Left lung (tissue), 14 donors: Measurements from ENCODE around the gene AKR1D1. TPM values are rescaled to one million over a fixed set of nuclear protein-coding genes. Genes with fewer than 3 reads are reported as not detected.
A peak's percentile ranks its signal among the peaks of the same experiment; 100 is the strongest.

Experiments used
- ATAC-seq: fragments of 200-7000 bp; cut with Tn5 transposase; one replicate; pipeline ENCODE4 v1.9.1; 2020; ENCODE audit warnings: moderate library complexity
- DNase-seq, 4 donors: peaks; one replicate each; pipeline ENCODE4 v3.0.0-alpha.2; 2013 to 2020
- H3K27ac ChIP-seq, 2 donors: fragments of 200-600 bp; sonication (generic) in 1 of 2; one replicate each; pipeline versions ENCODE4 v1.5.0 to v1.8.0; 2020 to 2021
- H3K27me3 ChIP-seq, 2 donors: fragments of 200-600 bp; sonication (generic) in 1 of 2; one replicate each; pipeline versions ENCODE4 v1.5.0 to v1.8.0; 2020 to 2021
- H3K36me3 ChIP-seq, 2 donors: fragments of 200-600 bp; sonication (generic) in 1 of 2; one replicate each; pipeline versions ENCODE4 v1.5.0 to v1.8.0; 2020 to 2021
- H3K4me1 ChIP-seq, 2 donors: fragments of 200-600 bp; one replicate each; pipeline ENCODE4 v1.8.0; 2021
- H3K4me3 ChIP-seq, 2 donors: fragments of 200-600 bp; sonication (generic) in 1 of 2; one replicate each; pipeline versions ENCODE4 v1.5.0 to v1.8.0; 2020 to 2021; ENCODE audit warnings: mild to moderate bottlenecking in 1 of 2
- H3K9me3 ChIP-seq, 2 donors: fragments of 200-600 bp; sonication (generic) in 1 of 2; one replicate each; pipeline versions ENCODE4 v1.5.0 to v1.8.0; 2020 to 2021
- CTCF ChIP-seq, 2 donors: fragments of 200-600 bp; sonication (generic) in 1 of 2; IDR thresholded peaks; one replicate each; pipeline versions ENCODE4 v1.5.0 to v1.8.0; 2021; ENCODE audit warnings: antibody characterized with exemption in 2 of 2
- intact Hi-C, 2 donors: fragments of 100-400 bp; cut with DNase I; formaldehyde crosslinking; loops; one replicate each; pipeline versions ENCODE4 v1.11.2 to v1.14.2; 2022
- long read RNA-seq, 12 donors: library from polyadenylated mRNA in 2 of 12; unstranded in 2 of 12; transcript quantifications; one replicate each; pipeline ENCODE4 v2.0.0 and lab custom pipeline, GENCODE V29; 2019 to 2026
- polyA plus RNA-seq, 6 donors: library from polyadenylated mRNA; unstranded; fragments of 120-200 nt; gene quantifications; one replicate each; pipeline ENCODE4 v1.2.1, GENCODE V29; 2013; ENCODE audit not compliant: insufficient read length in 6 of 6
- total RNA-seq, 2 donors: library from RNA; stranded (reverse); fragmentation: NEBNext Ultra II Directional; extraction: Animal tissue kit (Norgen Biotek cat#: 25700); gene quantifications; one replicate each; pipeline ENCODE4 v1.2.1, GENCODE V29; 2021
- donor health status: DM: no; HTN: yes; CAD: no.
- donor health status: DM: no; HTN: no; CAD: no.

Gene AKR1D1
- total RNA-seq (not detected), polyA plus RNA-seq (under 1 TPM in 3 of 6 donors, not detected in 3; 0.11 to 0.17 (median 0.14) TPM)
- long read RNA-seq, donor 1: 0 reads
- long read RNA-seq, donor 2: 0 reads
- long read RNA-seq, donor 3: 0 reads
- long read RNA-seq, donor 4: 0 reads
- long read RNA-seq, donor 5: 0 reads
- long read RNA-seq, donor 6: 0 reads
- long read RNA-seq, donor 7: 0 reads
- long read RNA-seq, donor 8: 0 reads
- long read RNA-seq, donor 9: 0 reads
- long read RNA-seq, donor 10: 0 reads
- long read RNA-seq, donor 11: 0 reads
- long read RNA-seq, donor 12: 0 reads

- DNase-seq (no peak), ATAC-seq (no peak)
- intact Hi-C loops: no loop called here
- Histone ChIP-seq H3K4me3 (no peak within 1 kb of the TSS), H3K27me3 (no peaks in the 10 kb centered on the region), H3K27ac (no peak within 1 kb of the TSS), H3K36me3 (no peaks in the 10 kb centered on the region), H3K9me3 (peaks cover 0 to 11% of the 10 kb centered on the region in 2 donors), H3K4me1 (no peaks in the 10 kb centered on the region)
- no peak for TF ChIP-seq CTCF (IDR thresholded peaks at IDR 0.05)
Measured at GRCh38 chr7:138076196-138076595, at the start of gene AKR1D1. AKR1D1 (plus strand) TSS chr7:138076459; CDS start chr7:138076519, 60 bp downstream.

- H3K27me3 ChIP-seq: no peaks in the 10 kb centered on the region
- no peak for DNase-seq
- ATAC-seq: no peak
- no peaks in the 10 kb centered on the region for H3K36me3 ChIP-seq
- H3K4me1 ChIP-seq: no peaks in the 10 kb centered on the region
- no peak overlapping the region for H3K4me3 ChIP-seq
- peaks cover 0 to 6% of the 10 kb centered on the region in 2 donors for H3K9me3 ChIP-seq
- no peak for TF ChIP-seq CTCF (IDR thresholded peaks at IDR 0.05)
- no peak overlapping the region for H3K27ac ChIP-seq
- intact Hi-C loops: no loop called here
Measured at GRCh38 chr7:138027100-138027499, 49.2 kb upstream of the AKR1D1 start.

GRCh38 chr7:138029126-138029525 is 47.1 kb upstream of the AKR1D1 start:
- Histone ChIP-seq H3K4me1 (no peaks in the 10 kb centered on the region), H3K27ac (no peak overlapping the region), H3K27me3 (no peaks in the 10 kb centered on the region), H3K36me3 (no peaks in the 10 kb centered on the region), H3K9me3 (peaks cover 0 to 6% of the 10 kb centered on the region in 2 donors), H3K4me3 (no peak overlapping the region)
- no peak for TF ChIP-seq CTCF (IDR thresholded peaks at IDR 0.05)
- intact Hi-C loops: no loop called here
- ATAC-seq (no peak), DNase-seq (no peak)

- Histone ChIP-seq H3K27me3 (no peaks in the 10 kb centered on the region), H3K4me3 (no peak overlapping the region), H3K27ac (no peak overlapping the region), H3K9me3 (peaks cover 0 to 5% of the 10 kb centered on the region in 2 donors), H3K4me1 (no peaks in the 10 kb centered on the region), H3K36me3 (no peaks in the 10 kb centered on the region)
- ATAC-seq (no peak), DNase-seq (no peak)
- intact Hi-C loops: no loop called here
- no peak for TF ChIP-seq CTCF (IDR thresholded peaks at IDR 0.05)
Measured at GRCh38 chr7:138029941-138030340, 46.3 kb upstream of the AKR1D1 start.

- H3K27me3 ChIP-seq: no peaks in the 10 kb centered on the region
- TF ChIP-seq CTCF (IDR thresholded peaks at IDR 0.05): no peak
- no peaks in the 10 kb centered on the region for H3K36me3 ChIP-seq
- no peak for DNase-seq
- H3K4me3 ChIP-seq: no peak overlapping the region
- peaks cover 0 to 6% of the 10 kb centered on the region in 2 donors for H3K9me3 ChIP-seq
- peak; percentile 26 for ATAC-seq
- H3K4me1 ChIP-seq: no peaks in the 10 kb centered on the region
- H3K27ac ChIP-seq: no peak overlapping the region
- intact Hi-C loops: no loop called here
Measured at GRCh38 chr7:138030679-138031351, 45.4 kb upstream of the AKR1D1 start.
